Trophoblast cell (in vitro differentiated cells and primary cell): ENCODE measurements around the gene SELENOH.

ENCODE experiments used
- DNase-seq, 2 donors: peaks; one replicate each; pipeline ENCODE4 v3.0.0-alpha.2; 2016
- H2AFZ ChIP-seq: 2 replicates; pipeline ENCODE4 v1.6.1; 2013; ENCODE audit warnings: low read length, moderate library complexity, mild to moderate bottlenecking; ENCODE audit not compliant: insufficient read depth, poor library complexity
- H2AK5ac ChIP-seq: 2 replicates; pipeline ENCODE4 v1.6.1; 2013; ENCODE audit warnings: mild to moderate bottlenecking, low read length
- H2BK120ac ChIP-seq: 2 replicates; pipeline ENCODE4 v1.6.1; 2013; ENCODE audit warnings: low read length, mild to moderate bottlenecking, moderate library complexity; ENCODE audit not compliant: insufficient read depth, poor library complexity
- H2BK12ac ChIP-seq: 2 replicates; pipeline ENCODE4 v1.6.1; 2013; ENCODE audit warnings: mild to moderate bottlenecking, low read length, moderate library complexity
- H2BK5ac ChIP-seq: 2 replicates; pipeline ENCODE4 v1.6.1; 2013; ENCODE audit warnings: low read length, low read depth, moderate library complexity, mild to moderate bottlenecking; ENCODE audit not compliant: poor library complexity
- H3K14ac ChIP-seq: 2 replicates; pipeline ENCODE4 v1.6.1; 2013; ENCODE audit warnings: mild to moderate bottlenecking, low read length
- H3K18ac ChIP-seq: 2 replicates; pipeline ENCODE4 v1.6.1; 2013; ENCODE audit warnings: mild to moderate bottlenecking, low read length
- H3K23ac ChIP-seq: 2 replicates; pipeline ENCODE4 v1.6.1; 2013; ENCODE audit warnings: low read length
- H3K27ac ChIP-seq: 2 replicates; pipeline ENCODE4 v1.5.1; 2013; ENCODE audit warnings: low read depth, mild to moderate bottlenecking, inconsistent platforms, low read length, moderate library complexity
- H3K27me3 ChIP-seq: 2 replicates; pipeline ENCODE4 v1.6.1; 2013; ENCODE audit warnings: inconsistent platforms, mild to moderate bottlenecking, low read length, moderate library complexity; ENCODE audit not compliant: insufficient read depth
- H3K36me3 ChIP-seq, 2 experiments: 1 replicate in 1 of 2; 2 replicates in 1 of 2; pipeline ENCODE4 v1.6.1; 2013; ENCODE audit warnings: low read length in 2 of 2, mild to moderate bottlenecking in 2 of 2, moderate library complexity in 1 of 2; ENCODE audit not compliant: insufficient read depth in 2 of 2, control insufficient read depth in 1 of 2
- H3K4ac ChIP-seq: 2 replicates; pipeline ENCODE4 v1.6.1; 2013; ENCODE audit warnings: low read depth, mild to moderate bottlenecking, low read length, moderate library complexity
- H3K4me1 ChIP-seq, 2 experiments: 1 replicate in 1 of 2; 2 replicates in 1 of 2; pipeline ENCODE4 v1.6.1; 2013; ENCODE audit warnings: low read length in 2 of 2, mild to moderate bottlenecking in 2 of 2, moderate library complexity in 1 of 2; ENCODE audit not compliant: insufficient read depth in 2 of 2, control insufficient read depth in 1 of 2
- H3K4me2 ChIP-seq: 2 replicates; pipeline ENCODE4 v1.6.1; 2013; ENCODE audit warnings: inconsistent platforms, mild to moderate bottlenecking, low read length, moderate library complexity
- H3K4me3 ChIP-seq: 2 replicates; pipeline ENCODE4 v1.5.1; 2013; ENCODE audit warnings: mild to moderate bottlenecking, low read depth, low read length, inconsistent platforms
- H3K79me1 ChIP-seq: one replicate; pipeline ENCODE4 v1.6.1; 2013; ENCODE audit warnings: low read length
- H3K79me2 ChIP-seq: 2 replicates; pipeline ENCODE4 v1.6.1; 2013; ENCODE audit warnings: low read length, mild to moderate bottlenecking; ENCODE audit not compliant: control insufficient read depth, insufficient read depth, poor library complexity
- H3K9ac ChIP-seq: 2 replicates; pipeline ENCODE4 v1.6.1; 2013; ENCODE audit warnings: mild to moderate bottlenecking, low read length
- H3K9me3 ChIP-seq: 2 replicates; pipeline ENCODE4 v1.6.1; 2013; ENCODE audit warnings: low read depth, mild to moderate bottlenecking, control low read depth, inconsistent platforms, low read length; ENCODE audit not compliant: insufficient read depth
- H4K12ac ChIP-seq: 2 replicates; pipeline ENCODE4 v1.6.1; 2013; ENCODE audit warnings: low read depth, mild to moderate bottlenecking, low read length, moderate library complexity
- H4K8ac ChIP-seq: 2 replicates; pipeline ENCODE4 v1.6.1; 2013; ENCODE audit warnings: low read depth, mild to moderate bottlenecking, low read length, moderate library complexity
- H4K91ac ChIP-seq: one replicate; pipeline ENCODE4 v1.6.1; 2013; ENCODE audit warnings: low read depth, mild to moderate bottlenecking, low read length, moderate library complexity
- WGBS: extraction: QIAGEN DNeasy Blood & Tissue Kit; methylation state at CpG from one replicate; pipeline ENCODE4 v1.1.7; 2013; ENCODE audit warnings: missing lambda C conversion rate; ENCODE audit not compliant: insufficient read length, insufficient coverage; ENCODE audit errors: extremely low coverage; 5-methylcytosine and 5-hydroxymethylcytosine counted together

SELENOH gene

GRCh38 chr11:57776031-57776521 lies 34.8 kb downstream of the SELENOH start:
- Histone ChIP-seq H3K18ac (no peak overlapping the region), H4K12ac (no peak overlapping the region), H2BK120ac (peak overlapping the region; percentile 50), H3K4ac (peak overlapping the region; percentile 69), H3K4me3 (no peak overlapping the region), H3K79me1 (peaks cover 33% of the 10 kb centered on the region), H3K14ac (no peak overlapping the region), H3K27me3 (no peaks in the 10 kb centered on the region), H3K4me2 (peak overlapping the region; percentile 40), H2BK12ac (no peak overlapping the region), H3K36me3 (no peaks in the 10 kb centered on the region), H3K9ac (no peak overlapping the region), H4K8ac (no peak overlapping the region), H2AFZ (no peak overlapping the region), H3K23ac (no peak overlapping the region), H3K9me3 (no peaks in the 10 kb centered on the region), H2BK5ac (peak overlapping the region; percentile 9), H4K91ac (no peak overlapping the region), H3K27ac (peak overlapping the region; percentile 67), H3K79me2 (peaks cover 17% of the 10 kb centered on the region), H3K4me1 (peaks cover 21 to 49% of the 10 kb centered on the region in 2 experiments), H2AK5ac (no peak overlapping the region)
- peak; percentile 23 to 62 for DNase-seq
- no CpG with 5 or more reads among the region's 3 CpGs for WGBS

GRCh38 chr11:57776577-57777210 lies 35.4 kb downstream of the SELENOH start:
- Histone ChIP-seq H3K27ac (peak overlapping the region; percentile 100), H2AK5ac (no peak overlapping the region), H3K14ac (no peak overlapping the region), H3K36me3 (no peaks in the 10 kb centered on the region), H3K79me1 (peaks cover 35% of the 10 kb centered on the region), H3K4me1 (peaks cover 21 to 50% of the 10 kb centered on the region in 2 experiments), H3K4ac (peak overlapping the region; percentile 47), H3K9me3 (no peaks in the 10 kb centered on the region), H3K27me3 (no peaks in the 10 kb centered on the region), H3K18ac (no peak overlapping the region), H2BK120ac (no peak overlapping the region), H3K4me3 (no peak overlapping the region), H3K4me2 (peak overlapping the region; percentile 32), H4K91ac (no peak overlapping the region), H2BK5ac (peak overlapping the region; percentile 19), H2AFZ (no peak overlapping the region), H3K9ac (no peak overlapping the region), H2BK12ac (no peak overlapping the region), H4K8ac (no peak overlapping the region), H4K12ac (no peak overlapping the region), H3K23ac (no peak overlapping the region), H3K79me2 (peaks cover 17% of the 10 kb centered on the region)
- no CpG with 5 or more reads among the region's 2 CpGs for WGBS
- no peak for DNase-seq

GRCh38 chr11:57777969-57778317 lies 36.7 kb downstream of the SELENOH start:
- Histone ChIP-seq H3K79me1 (peaks cover 37% of the 10 kb centered on the region), H4K91ac (peak overlapping the region; percentile 80), H3K4me2 (peak overlapping the region; percentile 56), H3K4me1 (peaks cover 20 to 48% of the 10 kb centered on the region in 2 experiments), H3K4me3 (no peak overlapping the region), H3K23ac (no peak overlapping the region), H3K14ac (peak overlapping the region; percentile 74), H3K27ac (peak overlapping the region; percentile 100), H2AFZ (no peak overlapping the region), H3K27me3 (no peaks in the 10 kb centered on the region), H3K9ac (peak overlapping the region; percentile 69), H3K4ac (peak overlapping the region; percentile 35), H2BK12ac (peak overlapping the region; percentile 47), H2AK5ac (peak overlapping the region; percentile 20), H4K8ac (peak overlapping the region; percentile 56), H3K36me3 (no peaks in the 10 kb centered on the region), H3K18ac (peak overlapping the region; percentile 62), H3K79me2 (peaks cover 18% of the 10 kb centered on the region), H2BK5ac (peak overlapping the region; percentile 93), H3K9me3 (no peaks in the 10 kb centered on the region), H2BK120ac (peak overlapping the region; percentile 81), H4K12ac (no peak overlapping the region)
- DNase-seq, result no peak
- no CpG with 5 or more reads among the region's 3 CpGs for WGBS

- Histone ChIP-seq H3K27me3 (no peaks in the 10 kb centered on the region), H3K4me1 (peaks cover 18 to 46% of the 10 kb centered on the region in 2 experiments), H3K9me3 (no peaks in the 10 kb centered on the region), H3K79me1 (peaks cover 37% of the 10 kb centered on the region), H3K36me3 (no peaks in the 10 kb centered on the region), H3K23ac (no peak overlapping the region), H2BK120ac (peak overlapping the region; percentile 97), H4K91ac (peak overlapping the region; percentile 95), H2AFZ (peak overlapping the region; percentile 74), H3K18ac (peak overlapping the region; percentile 61), H3K27ac (peak overlapping the region; percentile 100), H2BK12ac (peak overlapping the region; percentile 77), H2BK5ac (peak overlapping the region; percentile 97), H3K4me3 (no peak overlapping the region), H3K9ac (peak overlapping the region; percentile 64), H3K4ac (peak overlapping the region; percentile 64), H4K12ac (no peak overlapping the region), H3K79me2 (peaks cover 19% of the 10 kb centered on the region), H2AK5ac (no peak overlapping the region), H3K4me2 (peak overlapping the region; percentile 56), H4K8ac (peak overlapping the region; percentile 72), H3K14ac (peak overlapping the region; percentile 85)
- no CpG with 5 or more reads among the region's 6 CpGs for WGBS
- no peak for DNase-seq
Observed at GRCh38 chr11:57778318-57779037, 37.2 kb downstream of the SELENOH start.
